Ureter (tissue), 1 donor: ENCODE results near the gene ARHGAP8. TPM values are rescaled to one million over a fixed set of nuclear protein-coding genes. Genes with fewer than 3 reads are reported as not detected.
"Not testable (repeated sequence)": the region's sequence is repeated elsewhere in the genome, so short reads cannot be mapped to it uniquely, and the experiment has no call there.

ENCODE experiments used
- DNase-seq: peaks from one replicate; pipeline ENCODE4 v3.0.0-alpha.2; 2020; ENCODE audit warnings: low spot score
- total RNA-seq: library from RNA; stranded (reverse); gene quantifications from one replicate; pipeline ENCODE4 v1.2.4, GENCODE V29; 2023
- donor health status: DM: yes; HTN: yes; CAD: no.

ARHGAP8 gene
- total RNA-seq, 1 donor from 2014 or later = 33.7 TPM

GRCh38 chr22:44739024-44739423 lies 13.4 kb upstream of the ARHGAP8 start:
- DNase-seq = no peak

GRCh38 chr22:44739666-44740065 lies 12.7 kb upstream of the ARHGAP8 start:
- DNase-seq = not testable (repeated sequence)

- no peak for DNase-seq
Observed at GRCh38 chr22:44740307-44740706, 12.1 kb upstream of the ARHGAP8 start.

- no peak for DNase-seq
Observed at GRCh38 chr22:44741929-44742328, 10.4 kb upstream of the ARHGAP8 start.

- no peak for DNase-seq
Observed at GRCh38 chr22:44743247-44743646, 9.1 kb upstream of the ARHGAP8 start.

- no peak for DNase-seq
Observed at GRCh38 chr22:44743804-44744211, 8.6 kb upstream of the ARHGAP8 start.

- DNase-seq = no peak
Observed at GRCh38 chr22:44745853-44746789, 6.3 kb upstream of the ARHGAP8 start.

GRCh38 chr22:44747784-44748127 lies 4.6 kb upstream of the ARHGAP8 start:
- DNase-seq = not testable (repeated sequence)

GRCh38 chr22:44748524-44748923 lies 3.9 kb upstream of the ARHGAP8 start:
- DNase-seq = no peak

- DNase-seq = no peak
Observed at GRCh38 chr22:44750481-44750880, 1.9 kb upstream of the ARHGAP8 start.

- DNase-seq = no peak
Observed at GRCh38 chr22:44753189-44754042, 1.0 kb downstream of the ARHGAP8 start.

GRCh38 chr22:44754998-44755397 lies 2.6 kb downstream of the ARHGAP8 start:
- no peak for DNase-seq

- DNase-seq = no peak
Observed at GRCh38 chr22:44755417-44755816, 3.0 kb downstream of the ARHGAP8 start.

GRCh38 chr22:44755956-44756361 lies 3.6 kb downstream of the ARHGAP8 start:
- DNase-seq = no peak

- no peak for DNase-seq
Observed at GRCh38 chr22:44758344-44758973, 6.1 kb downstream of the ARHGAP8 start.

GRCh38 chr22:44759001-44759400 lies 6.6 kb downstream of the ARHGAP8 start:
- DNase-seq = no peak

GRCh38 chr22:44759430-44760310 lies 7.3 kb downstream of the ARHGAP8 start:
- no peak for DNase-seq

GRCh38 chr22:44760476-44760875 lies 8.1 kb downstream of the ARHGAP8 start:
- no peak for DNase-seq

- DNase-seq = no peak
Observed at GRCh38 chr22:44761025-44761424, 8.7 kb downstream of the ARHGAP8 start.

- DNase-seq = no peak
Observed at GRCh38 chr22:44764373-44764772, 12.0 kb downstream of the ARHGAP8 start.

GRCh38 chr22:44764974-44765373 lies 12.6 kb downstream of the ARHGAP8 start:
- no peak for DNase-seq
